Measurements from ENCODE around the gene ICE2. TPM values are rescaled to one million over a fixed set of nuclear protein-coding genes. Genes with fewer than 3 reads are reported as not detected.

Gene ICE2
- total RNA-seq, 3 donors from 2014 or later (not counting 1 experiment from before 2014, with no cell fraction given) = 21.7 to 36.7 (median 32.9) TPM

DNA sequence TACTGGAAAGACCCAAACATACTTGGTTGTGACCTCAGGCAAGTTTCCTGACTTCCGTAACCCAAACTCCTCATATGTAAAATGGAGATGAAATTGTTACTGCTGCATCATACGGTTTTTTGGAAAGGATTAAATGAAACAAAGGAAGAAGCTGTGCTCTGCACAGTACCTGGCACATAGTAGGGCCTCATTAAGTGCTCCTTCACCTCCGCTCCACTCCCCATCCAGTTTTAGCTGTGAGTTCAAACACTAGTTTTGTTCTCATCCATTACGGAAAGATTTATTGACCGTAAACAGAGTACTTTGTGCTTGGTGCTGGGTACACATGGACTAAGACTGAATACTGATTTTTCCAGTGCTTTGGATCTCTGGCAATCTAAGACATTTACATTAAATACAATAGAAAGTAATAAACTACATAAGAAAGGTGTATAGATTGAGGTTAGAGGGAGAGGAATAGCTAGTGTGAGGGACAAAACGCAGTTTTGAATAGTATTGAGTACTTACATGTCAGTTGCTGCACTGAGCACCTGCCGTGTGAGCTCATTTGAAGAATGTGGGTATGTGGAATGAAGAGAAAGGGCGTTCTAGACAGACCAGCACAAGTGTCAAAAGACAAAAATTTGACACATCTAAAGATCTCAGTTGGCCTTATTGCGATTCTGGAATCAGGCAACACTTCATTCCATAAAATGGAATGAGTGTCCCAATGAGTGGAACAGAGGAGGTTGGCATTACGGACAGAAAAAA is 594 bp upstream of the ICE2 start:
- H3K9me3 Mint-ChIP-seq = no peaks in the 10 kb centered on the region
- ATAC-seq (no peak), DNase-seq (peak in 1 of 2 donors; percentile 51)
- H3K27me3 ChIP-seq (ENCODE audit: control insufficient read depth, insufficient read depth, low read length) = no peaks in the 10 kb centered on the region
- H3K4me3 Mint-ChIP-seq = peak overlapping the region; percentile 98
- H3K4me3 ChIP-seq (ENCODE audit: low read length) = peak overlapping the region; percentile 65
- H3K4me1 ChIP-seq (ENCODE audit: control insufficient read depth, insufficient read depth, low read length) = peaks cover 11% of the 10 kb centered on the region
- H3K27ac ChIP-seq (ENCODE audit: low read length) = peak overlapping the region; percentile 83
- intact Hi-C loops (cut with micrococcal nuclease) = loop anchor here (1.0 to 2.0 kb wide), 3 partner anchors 81 to 361 kb away; no protein-coding TSS in a partner anchor
- WGBS (ENCODE audit: insufficient coverage) = 39% methylated on average over 8 of the region's 10 CpGs
- peaks cover 35 to 44% of the 10 kb centered on the region in 2 donors for H3K4me1 Mint-ChIP-seq
- H3K27me3 Mint-ChIP-seq (ENCODE audit: low read depth in 2 of 2) = no peaks in the 10 kb centered on the region
- H3K36me3 ChIP-seq (ENCODE audit: control insufficient read depth, insufficient read depth, low read length) = peaks cover 2% of the 10 kb centered on the region
- TF ChIP-seq, protein P1, sequence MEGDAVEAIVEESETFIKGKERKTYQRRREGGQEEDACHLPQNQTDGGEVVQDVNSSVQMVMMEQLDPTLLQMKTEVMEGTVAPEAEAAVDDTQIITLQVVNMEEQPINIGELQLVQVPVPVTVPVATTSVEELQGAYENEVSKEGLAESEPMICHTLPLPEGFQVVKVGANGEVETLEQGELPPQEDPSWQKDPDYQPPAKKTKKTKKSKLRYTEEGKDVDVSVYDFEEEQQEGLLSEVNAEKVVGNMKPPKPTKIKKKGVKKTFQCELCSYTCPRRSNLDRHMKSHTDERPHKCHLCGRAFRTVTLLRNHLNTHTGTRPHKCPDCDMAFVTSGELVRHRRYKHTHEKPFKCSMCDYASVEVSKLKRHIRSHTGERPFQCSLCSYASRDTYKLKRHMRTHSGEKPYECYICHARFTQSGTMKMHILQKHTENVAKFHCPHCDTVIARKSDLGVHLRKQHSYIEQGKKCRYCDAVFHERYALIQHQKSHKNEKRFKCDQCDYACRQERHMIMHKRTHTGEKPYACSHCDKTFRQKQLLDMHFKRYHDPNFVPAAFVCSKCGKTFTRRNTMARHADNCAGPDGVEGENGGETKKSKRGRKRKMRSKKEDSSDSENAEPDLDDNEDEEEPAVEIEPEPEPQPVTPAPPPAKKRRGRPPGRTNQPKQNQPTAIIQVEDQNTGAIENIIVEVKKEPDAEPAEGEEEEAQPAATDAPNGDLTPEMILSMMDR (IDR thresholded peaks at IDR 0.05) = no peak
- H3K27ac Mint-ChIP-seq = peak overlapping the region; percentile 99
- no peaks in the 10 kb centered on the region for H3K9me3 ChIP-seq (ENCODE audit: control insufficient read depth, insufficient read depth, low read length)
- peaks cover 3% of the 10 kb centered on the region for H3K36me3 Mint-ChIP-seq

DNA sequence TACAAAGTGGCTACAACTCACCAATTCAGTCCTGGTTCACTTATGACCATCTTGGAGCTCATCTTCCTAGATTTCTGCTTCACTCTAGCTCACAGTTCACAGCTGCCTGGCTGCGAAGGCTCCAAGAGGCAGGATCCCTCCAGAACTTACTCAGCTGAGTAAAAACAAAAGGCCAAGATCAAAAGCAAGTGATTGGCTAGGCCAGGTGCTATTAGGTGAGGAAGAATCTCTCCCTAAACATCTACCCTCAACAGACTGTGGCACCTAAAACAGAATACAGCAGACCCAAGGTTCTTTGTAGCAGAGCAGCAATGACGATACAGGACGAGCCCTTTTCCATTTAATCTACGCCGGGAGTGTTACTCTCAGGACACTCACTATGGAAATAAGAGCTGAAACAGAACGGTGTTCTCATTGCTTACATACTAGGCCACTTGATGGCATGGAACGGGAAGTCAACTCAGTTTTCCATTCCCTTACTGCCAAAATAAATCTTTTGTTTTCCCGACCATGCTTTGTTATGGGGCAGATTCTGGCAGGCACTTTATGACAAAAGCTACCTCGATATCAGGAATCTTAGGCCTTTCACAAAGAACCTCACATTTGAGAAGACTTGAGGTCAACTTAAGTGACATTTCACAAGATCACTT is 901 bp downstream of the ICE2 start:
- Mint-ChIP-seq H3K9me3 (no peaks in the 10 kb centered on the region), H3K27me3 (ENCODE audit: low read depth in 2 of 2) (no peaks in the 10 kb centered on the region), H3K4me1 (peaks cover 35 to 43% of the 10 kb centered on the region in 2 donors), H3K36me3 (peaks cover 7% of the 10 kb centered on the region), H3K27ac (peak overlapping the region; percentile 99), H3K4me3 (peak overlapping the region; percentile 98)
- H3K27me3 ChIP-seq (ENCODE audit: control insufficient read depth, insufficient read depth, low read length) = no peaks in the 10 kb centered on the region
- intact Hi-C loops (cut with micrococcal nuclease) = loop anchor here (2.0 kb wide), 2 partner anchors 79 to 363 kb away; no protein-coding TSS in a partner anchor
- 19% methylated on average over 9 of the region's 9 CpGs for WGBS (ENCODE audit: insufficient coverage)
- DNase-seq (no peak), ATAC-seq (no peak)
- TF ChIP-seq, protein P1 (IDR thresholded peaks at IDR 0.05) = no peak
- H3K4me1 ChIP-seq (ENCODE audit: control insufficient read depth, insufficient read depth, low read length) = peaks cover 11% of the 10 kb centered on the region
- H3K4me3 ChIP-seq (ENCODE audit: low read length) = peak overlapping the region; percentile 65
- H3K9me3 ChIP-seq (ENCODE audit: control insufficient read depth, insufficient read depth, low read length) = no peaks in the 10 kb centered on the region
- H3K27ac ChIP-seq (ENCODE audit: low read length) = peak overlapping the region; percentile 83
- peaks cover 13% of the 10 kb centered on the region for H3K36me3 ChIP-seq (ENCODE audit: control insufficient read depth, insufficient read depth, low read length)

DNA sequence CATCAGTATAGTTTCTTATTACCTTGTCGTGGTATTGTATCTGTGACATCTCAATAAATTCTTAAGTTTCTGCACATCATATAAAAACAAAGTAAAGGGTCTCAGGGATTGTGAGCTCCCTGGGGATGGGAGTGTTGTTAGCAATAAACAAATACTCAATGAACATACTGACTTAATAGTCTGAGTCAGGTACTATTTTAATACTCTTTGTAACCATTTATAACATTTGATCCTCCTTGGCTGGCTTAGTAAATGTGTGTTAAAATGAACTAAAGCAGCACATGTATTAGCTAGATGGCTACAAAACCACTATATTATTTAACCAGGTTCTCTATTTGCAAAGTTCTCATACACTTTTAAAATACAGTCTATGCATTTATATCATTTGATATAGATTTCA is 1.8 kb downstream of the ICE2 start:
- no peaks in the 10 kb centered on the region for H3K27me3 ChIP-seq (ENCODE audit: control insufficient read depth, insufficient read depth, low read length)
- no peak overlapping the region for H3K4me3 Mint-ChIP-seq
- peak overlapping the region in 1 of 2 donors; percentile 99 for H3K27ac Mint-ChIP-seq
- H3K27ac ChIP-seq (ENCODE audit: low read length) = no peak overlapping the region
- H3K4me1 ChIP-seq (ENCODE audit: control insufficient read depth, insufficient read depth, low read length) = peaks cover 11% of the 10 kb centered on the region
- TF ChIP-seq, protein P1 (IDR thresholded peaks at IDR 0.05) = no peak
- peaks cover 20% of the 10 kb centered on the region for H3K36me3 ChIP-seq (ENCODE audit: control insufficient read depth, insufficient read depth, low read length)
- intact Hi-C loops (cut with micrococcal nuclease) = no loop called here
- no CpG with 5 or more reads among the region's 1 CpG for WGBS (ENCODE audit: insufficient coverage)
- ATAC-seq (no peak), DNase-seq (no peak)
- H3K4me3 ChIP-seq (ENCODE audit: low read length) = no peak overlapping the region
- peaks cover 7% of the 10 kb centered on the region for H3K36me3 Mint-ChIP-seq
- H3K4me1 Mint-ChIP-seq = peaks cover 35 to 44% of the 10 kb centered on the region in 2 donors
- no peaks in the 10 kb centered on the region for H3K27me3 Mint-ChIP-seq (ENCODE audit: low read depth in 2 of 2)
- H3K9me3 ChIP-seq (ENCODE audit: control insufficient read depth, insufficient read depth, low read length) = no peaks in the 10 kb centered on the region
- H3K9me3 Mint-ChIP-seq = no peaks in the 10 kb centered on the region

Measured in natural killer cell (primary cell).